HG03196 (cell line): ENCODE results near the gene PNPO.

ENCODE experiments used
- ATAC-seq: cut with Tn5 transposase; IDR thresholded peaks from one replicate; pipeline ENCODE4 v1.9.1; 2021; ENCODE audit not compliant: unreplicated experiment

PNPO gene

GRCh38 chr17:47995241-47995935, 54.0 kb downstream of the PNPO start:
- no peak for ATAC-seq

- no peak for ATAC-seq
These were observed 54.8 kb downstream of the PNPO start for GRCh38 chr17:47996201-47996600.

- ATAC-seq, result no peak
These were observed 56.2 kb downstream of the PNPO start for GRCh38 chr17:47997586-47997985.

- ATAC-seq, result no peak
These were observed 56.7 kb downstream of the PNPO start for GRCh38 chr17:47998044-47998443.
